ENCODE measurements around the gene MXD3. TPM values are rescaled to one million over a fixed set of nuclear protein-coding genes. Genes with fewer than 3 reads are reported as not detected.

MXD3 gene
- total and polyA plus RNA-seq, 2 donors (not counting 3 experiments of a cell fraction or from before 2014, with no cell fraction given) = 38.4 to 44.2 TPM

DNA sequence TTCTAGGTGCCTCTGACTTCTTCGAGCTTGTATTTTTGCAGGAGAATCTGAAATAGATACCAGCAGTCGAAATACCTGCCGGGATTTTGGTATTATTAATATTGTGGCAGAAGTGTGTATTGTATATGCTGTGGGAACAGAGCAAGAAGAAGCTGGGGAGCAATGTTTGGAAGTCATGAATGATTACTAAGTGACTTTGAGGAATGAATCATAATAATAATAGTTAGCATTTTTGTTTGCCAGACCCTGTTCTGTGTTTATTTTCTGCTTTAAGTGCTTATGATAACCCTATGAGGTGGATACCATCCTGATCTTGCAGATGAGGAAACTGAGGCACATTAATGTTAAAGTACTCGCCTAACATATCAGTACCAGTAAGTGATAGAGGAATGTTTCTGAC is 40.6 kb downstream of the MXD3 start:
- Histone ChIP-seq H3K9me3 (replicated peaks; ENCODE audit: control insufficient read depth, insufficient read depth, low read length) (no peaks in the 10 kb centered on the region), H3K27me3 (ENCODE audit: control insufficient read depth in 2 of 2, insufficient read depth in 2 of 2, low read length in 2 of 2) (no peaks in the 10 kb centered on the region), H3K4me2 (ENCODE audit: insufficient read depth, low read length) (no peak overlapping the region), H3K79me2 (ENCODE audit: control insufficient read depth, insufficient read depth, low read length) (no peaks in the 10 kb centered on the region), H3K9ac (replicated peaks; ENCODE audit: extremely low read depth, insufficient read depth, low read length) (no peak overlapping the region), H3K4me1 (ENCODE audit: control insufficient read depth, extremely low read depth, insufficient read depth, low read length) (no peaks in the 10 kb centered on the region), H3K27ac (ENCODE audit: insufficient read depth, low read depth, low read length) (no peak overlapping the region), H3K36me3 (ENCODE audit: control insufficient read depth in 2 of 2, extremely low read depth in 1 of 2, insufficient read depth in 2 of 2, low read length in 2 of 2) (peaks cover 13 to 23% of the 10 kb centered on the region in 2 experiments), H2AFZ (ENCODE audit: low read depth, low read length) (no peak overlapping the region), H3K4me3 (replicated peaks in 1 of 3; ENCODE audit: insufficient read depth in 1 of 3, low read depth in 1 of 3, low read length in 3 of 3) (no peak overlapping the region), H3K9me1 (replicated peaks; ENCODE audit: control insufficient read depth, extremely low read depth, insufficient read depth, low read length) (no peaks in the 10 kb centered on the region), H4K20me1 (replicated peaks; ENCODE audit: control insufficient read depth, extremely low read depth, insufficient read depth, low read length) (no peaks in the 10 kb centered on the region)
- TF ChIP-seq POLR2A (IDR thresholded peaks at IDR 0.05; ENCODE audit: low read depth, low read length) = no peak
- TF ChIP-seq, protein P1, sequence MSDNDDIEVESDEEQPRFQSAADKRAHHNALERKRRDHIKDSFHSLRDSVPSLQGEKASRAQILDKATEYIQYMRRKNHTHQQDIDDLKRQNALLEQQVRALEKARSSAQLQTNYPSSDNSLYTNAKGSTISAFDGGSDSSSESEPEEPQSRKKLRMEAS (IDR thresholded peaks at IDR 0.05; ENCODE audit: insufficient read depth, insufficient read length) = no peak
- no peak for TF ChIP-seq FOS (IDR thresholded peaks at IDR 0.05; ENCODE audit: borderline replicate concordance, insufficient read depth, low read length)
- TF ChIP-seq, protein P2, sequence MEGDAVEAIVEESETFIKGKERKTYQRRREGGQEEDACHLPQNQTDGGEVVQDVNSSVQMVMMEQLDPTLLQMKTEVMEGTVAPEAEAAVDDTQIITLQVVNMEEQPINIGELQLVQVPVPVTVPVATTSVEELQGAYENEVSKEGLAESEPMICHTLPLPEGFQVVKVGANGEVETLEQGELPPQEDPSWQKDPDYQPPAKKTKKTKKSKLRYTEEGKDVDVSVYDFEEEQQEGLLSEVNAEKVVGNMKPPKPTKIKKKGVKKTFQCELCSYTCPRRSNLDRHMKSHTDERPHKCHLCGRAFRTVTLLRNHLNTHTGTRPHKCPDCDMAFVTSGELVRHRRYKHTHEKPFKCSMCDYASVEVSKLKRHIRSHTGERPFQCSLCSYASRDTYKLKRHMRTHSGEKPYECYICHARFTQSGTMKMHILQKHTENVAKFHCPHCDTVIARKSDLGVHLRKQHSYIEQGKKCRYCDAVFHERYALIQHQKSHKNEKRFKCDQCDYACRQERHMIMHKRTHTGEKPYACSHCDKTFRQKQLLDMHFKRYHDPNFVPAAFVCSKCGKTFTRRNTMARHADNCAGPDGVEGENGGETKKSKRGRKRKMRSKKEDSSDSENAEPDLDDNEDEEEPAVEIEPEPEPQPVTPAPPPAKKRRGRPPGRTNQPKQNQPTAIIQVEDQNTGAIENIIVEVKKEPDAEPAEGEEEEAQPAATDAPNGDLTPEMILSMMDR (IDR thresholded peaks at IDR 0.05; ENCODE audit: extremely low read depth in 1 of 2, insufficient read depth in 1 of 2, low read depth in 1 of 2, low read length in 2 of 2) = no peak
- no peak for TF ChIP-seq GATA2 (IDR thresholded peaks at IDR 0.05; ENCODE audit: insufficient read depth, insufficient read length, low read depth, low read length)
- no peak for TF ChIP-seq EZH2 (IDR thresholded peaks at IDR 0.05; ENCODE audit: borderline replicate concordance, low read depth, low read length, severe bottlenecking)
- TF ChIP-seq JUN (IDR thresholded peaks at IDR 0.05; ENCODE audit: borderline replicate concordance, insufficient read depth, insufficient read length, low read depth) = no peak
- TF ChIP-seq MYC (IDR thresholded peaks at IDR 0.05; ENCODE audit: low read depth, low read length) = no peak
- no peak for TF ChIP-seq POLR2AphosphoS5 (IDR thresholded peaks at IDR 0.05; ENCODE audit: insufficient read depth, low read depth, low read length)
- intact Hi-C loops (cut with micrococcal nuclease) (no loop called here), dilution Hi-C loops (cut with MboI; ENCODE audit: extremely low pct_ligation_motif_present, low sequenced_read_pairs) (no loop called here)
- no peak for FAIRE-seq
- POLR2A ChIA-PET = no interaction called here
- DNase-seq (ENCODE audit: low read depth, low spot score) = no peak
- BruUV-seq (replicated peaks) = no TSS peak
- CTCF ChIA-PET = interaction anchor here (1.0 to 1.1 kb wide), 2 partner anchors 17 to 159 kb away, joined by 3 to 4 read pairs; no protein-coding TSS in a partner anchor

All from endothelial cell of umbilical vein (primary cell).